A549 (cell line): ENCODE results near the gene ANKS1B. TPM values are rescaled to one million over a fixed set of nuclear protein-coding genes. Genes with fewer than 3 reads are reported as not detected.

Experiments
- ATAC-seq, 2 experiments: fragments of 200-7000 bp in 1 of 2; fragments of >200 bp in 1 of 2; cut with Nextera tagmentation in 1 of 2; cut with Tn5 transposase in 1 of 2; 3 replicates each; pipeline versions ENCODE4 v1.8.0 to v1.9.1; 2018 to 2020; ENCODE audit warnings: mild to moderate bottlenecking in 1 of 2, moderate library complexity in 1 of 2
- CTCF ChIA-PET: fragments of 300-600 bp; sonication (Branson Sonifier 250); formaldehyde crosslinking; extraction: SDS; loops from one replicate; lab custom pipeline; 2021; ENCODE audit warnings: antibody characterized with exemption, inconsistent platforms; lab: Yijun Ruan, JAX
- POLR2A ChIA-PET: fragments of 350-600 bp; formaldehyde crosslinking; extraction: SDS; loops from one replicate; lab custom pipeline; 2021; ENCODE audit warnings: antibody characterized with exemption, inconsistent platforms; lab: Yijun Ruan, JAX
- DNase-seq, 2 experiments: peaks; one replicate each; pipeline versions ENCODE4 v3.0.0 to v3.0.0-alpha.2; 2011 to 2016; ENCODE audit warnings: low read depth in 1 of 2, low spot score in 1 of 2
- FAIRE-seq: peaks from 2 replicates; lab custom pipeline; 2011; peaks lifted over from hg19 to GRCh38; lab: Jason Lieb, UNC
- H3K27ac ChIP-seq, 2 experiments: fragments of >200 bp; sonication (Bioruptor Twin); formaldehyde crosslinking; 3 replicates each; pipeline ENCODE4 v1.5.1; 2016 to 2017
- H3K4me1 ChIP-seq: fragments of >200 bp; sonication (Bioruptor Twin); formaldehyde crosslinking; 3 replicates; pipeline ENCODE4 v1.6.1; 2016
- H3K4me2 ChIP-seq: fragments of >200 bp; sonication (Bioruptor Twin); formaldehyde crosslinking; 3 replicates; pipeline ENCODE4 v1.6.1; 2016
- H3K4me3 ChIP-seq: fragments of >200 bp; sonication (Bioruptor Twin); formaldehyde crosslinking; 3 replicates; pipeline ENCODE4 v1.5.1; 2016
- H3K9me3 ChIP-seq: fragments of >200 bp; sonication (Bioruptor Twin); formaldehyde crosslinking; 3 replicates; pipeline ENCODE4 v1.6.1; 2016
- CEBPB ChIP-seq, 2 experiments: fragments of >200 bp in 1 of 2; sonication (Bioruptor Twin) in 1 of 2; formaldehyde crosslinking in 1 of 2; IDR thresholded peaks; 2 replicates each; pipeline ENCODE4 v1.6.1; 2012 to 2016
- CHD2 ChIP-seq: fragments of 150-350 bp; IDR thresholded peaks from 2 replicates; pipeline ENCODE4 v1.6.1; 2014; ENCODE audit warnings: low read length; ENCODE audit not compliant: partially characterized antibody
- CHD4 ChIP-seq: fragments of 200-600 bp; sonication (generic); IDR thresholded peaks from 2 replicates; pipeline ENCODE4 v1.6.1; 2016; ENCODE audit warnings: antibody characterized with exemption, mild to moderate bottlenecking, borderline replicate concordance
- EHMT2 ChIP-seq: fragments of 200-600 bp; sonication (generic); IDR thresholded peaks from 2 replicates; pipeline ENCODE4 v1.6.1; 2016; ENCODE audit warnings: antibody characterized with exemption, low read depth, mild to moderate bottlenecking, moderate library complexity
- EP300 ChIP-seq, 2 experiments: fragments of >200 bp; sonication (Bioruptor Twin); formaldehyde crosslinking; IDR thresholded peaks; 2 replicates in 1 of 2; 3 replicates in 1 of 2; pipeline ENCODE4 v1.6.1; 2016 to 2017
- ESRRA ChIP-seq: fragments of 150-350 bp; IDR thresholded peaks from 2 replicates; pipeline ENCODE4 v1.6.1; 2014; ENCODE audit warnings: mild to moderate bottlenecking, low read length, borderline replicate concordance
- FOSB ChIP-seq: fragments of 250-450 bp; sonication (Bioruptor Pico); IDR thresholded peaks from 2 replicates; pipeline ENCODE4 v1.5.0; 2020; ENCODE audit warnings: mild to moderate bottlenecking, moderate library complexity
- FOSL2 ChIP-seq, 2 experiments: fragments of 450-650 bp in 1 of 2; fragments of >200 bp in 1 of 2; sonication (Bioruptor Twin) in 1 of 2; formaldehyde crosslinking; IDR thresholded peaks; 2 replicates each; pipeline versions ENCODE4 v1.5.0 to v1.6.1; 2016 to 2020; ENCODE audit warnings: mild to moderate bottlenecking in 1 of 2, moderate library complexity in 1 of 2
- FOXS1 ChIP-seq: fragments of 250-450 bp; sonication (Bioruptor Pico); IDR thresholded peaks from 2 replicates; pipeline ENCODE4 v1.5.0; 2020; ENCODE audit warnings: mild to moderate bottlenecking, moderate library complexity
- GATA3 ChIP-seq: IDR thresholded peaks from 2 replicates; pipeline ENCODE4 v1.6.1; 2012; ENCODE audit warnings: borderline replicate concordance
- HDAC2 ChIP-seq: fragments of 200-600 bp; sonication (generic); IDR thresholded peaks from 2 replicates; pipeline ENCODE4 v1.6.1; 2016
- HOXB5 ChIP-seq: fragments of 250-450 bp; sonication (Bioruptor Pico); IDR thresholded peaks from 2 replicates; pipeline ENCODE4 v1.5.0; 2020; ENCODE audit warnings: mild to moderate bottlenecking, moderate library complexity
- JUN ChIP-seq, 2 experiments: fragments of >200 bp; sonication (Bioruptor Twin); formaldehyde crosslinking; IDR thresholded peaks; 2 replicates in 1 of 2; 3 replicates in 1 of 2; pipeline ENCODE4 v1.6.1; 2016 to 2017
- JUNB ChIP-seq: fragments of >200 bp; sonication (Bioruptor Twin); formaldehyde crosslinking; IDR thresholded peaks from 2 replicates; pipeline ENCODE4 v1.6.1; 2016
- MAFK ChIP-seq: fragments of 450-650 bp; IDR thresholded peaks from 2 replicates; pipeline ENCODE4 v1.6.1; 2014; ENCODE audit not compliant: partially characterized antibody
- NFE2L2 ChIP-seq: fragments of 150-350 bp; conservative IDR thresholded peaks from 2 replicates; pipeline ENCODE4 v1.6.1; 2014; ENCODE audit warnings: low read length
- RAD21 ChIP-seq, 2 experiments: fragments of >200 bp in 1 of 2; sonication (Bioruptor Twin) in 1 of 2; formaldehyde crosslinking in 1 of 2; IDR thresholded peaks in 1 of 2; conservative IDR thresholded peaks in 1 of 2; 2 replicates in 1 of 2; 3 replicates in 1 of 2; pipeline ENCODE4 v1.6.1; 2012 to 2018; ENCODE audit warnings: inconsistent platforms in 1 of 2
- RARB ChIP-seq: fragments of 250-450 bp; sonication (Bioruptor Pico); IDR thresholded peaks from 2 replicates; pipeline ENCODE4 v1.8.0; 2021; ENCODE audit warnings: mild to moderate bottlenecking, moderate library complexity
- SREBF2 ChIP-seq: fragments of 450-650 bp; IDR thresholded peaks from 2 replicates; pipeline ENCODE4 v1.6.1; 2014; ENCODE audit warnings: mild to moderate bottlenecking, moderate library complexity
- TFCP2L1 ChIP-seq: fragments of 250-450 bp; sonication (Bioruptor Pico); IDR thresholded peaks from 2 replicates; pipeline ENCODE4 v1.5.0; 2021; ENCODE audit warnings: mild to moderate bottlenecking
- TP53 ChIP-seq: fragments of 250-450 bp; sonication (Bioruptor Pico); IDR thresholded peaks from 2 replicates; pipeline ENCODE4 v1.5.0; 2021; ENCODE audit warnings: mild to moderate bottlenecking, moderate library complexity
- ZFP36 ChIP-seq: fragments of 450-650 bp; IDR thresholded peaks from 2 replicates; pipeline ENCODE4 v1.6.1; 2014; ENCODE audit warnings: borderline replicate concordance; ENCODE audit not compliant: partially characterized antibody
- ZSCAN20 ChIP-seq: fragments of 250-450 bp; sonication (Bioruptor Pico); IDR thresholded peaks from 2 replicates; pipeline ENCODE4 v1.8.0; 2022; ENCODE audit warnings: mild to moderate bottlenecking, moderate library complexity
- WGBS: methylation state at CpG from one replicate; pipeline ENCODE4 v1.1.6; 2017; ENCODE audit errors: missing lambda C conversion rate; 5-methylcytosine and 5-hydroxymethylcytosine counted together
- polyA plus RNA-seq, 4 experiments: library from polyadenylated mRNA; depleted of rRNA in 3 of 4; stranded (reverse); fragments of >200 nt; fragmentation: RNase III in 1 of 4; extraction: RNeasy Plus Mini Kit Qiagen cat#74134 plus additional on column Dnase treatment in 1 of 4; gene quantifications; 2 replicates in 3 of 4; 3 replicates in 1 of 4; pipeline ENCODE4 v1.2.3, GENCODE V29; 2011 to 2017
- TF ChIP-seq, protein P1 (sequence below): fragments of >200 bp; sonication (Bioruptor Twin); formaldehyde crosslinking; IDR thresholded peaks from 2 replicates; pipeline ENCODE4 v1.6.1; 2016
- TF ChIP-seq, protein P2 (sequence below): fragments of 250-450 bp; sonication (Bioruptor Pico); IDR thresholded peaks from 2 replicates; pipeline ENCODE4 v1.5.0; 2021; ENCODE audit warnings: mild to moderate bottlenecking, moderate library complexity, borderline replicate concordance
- TF ChIP-seq, protein P3 (sequence below): fragments of >200 bp; sonication (Bioruptor Twin); formaldehyde crosslinking; IDR thresholded peaks from 3 replicates; pipeline ENCODE4 v1.6.1; 2016
- TF ChIP-seq, protein P4 (sequence below): IDR thresholded peaks from 2 replicates; pipeline ENCODE4 v1.6.1; 2012

Gene ANKS1B
- polyA plus RNA-seq, 2 of the 4 experiments (the other 2 are of a cell fraction) = 1.5 to 2.2 TPM

DNA sequence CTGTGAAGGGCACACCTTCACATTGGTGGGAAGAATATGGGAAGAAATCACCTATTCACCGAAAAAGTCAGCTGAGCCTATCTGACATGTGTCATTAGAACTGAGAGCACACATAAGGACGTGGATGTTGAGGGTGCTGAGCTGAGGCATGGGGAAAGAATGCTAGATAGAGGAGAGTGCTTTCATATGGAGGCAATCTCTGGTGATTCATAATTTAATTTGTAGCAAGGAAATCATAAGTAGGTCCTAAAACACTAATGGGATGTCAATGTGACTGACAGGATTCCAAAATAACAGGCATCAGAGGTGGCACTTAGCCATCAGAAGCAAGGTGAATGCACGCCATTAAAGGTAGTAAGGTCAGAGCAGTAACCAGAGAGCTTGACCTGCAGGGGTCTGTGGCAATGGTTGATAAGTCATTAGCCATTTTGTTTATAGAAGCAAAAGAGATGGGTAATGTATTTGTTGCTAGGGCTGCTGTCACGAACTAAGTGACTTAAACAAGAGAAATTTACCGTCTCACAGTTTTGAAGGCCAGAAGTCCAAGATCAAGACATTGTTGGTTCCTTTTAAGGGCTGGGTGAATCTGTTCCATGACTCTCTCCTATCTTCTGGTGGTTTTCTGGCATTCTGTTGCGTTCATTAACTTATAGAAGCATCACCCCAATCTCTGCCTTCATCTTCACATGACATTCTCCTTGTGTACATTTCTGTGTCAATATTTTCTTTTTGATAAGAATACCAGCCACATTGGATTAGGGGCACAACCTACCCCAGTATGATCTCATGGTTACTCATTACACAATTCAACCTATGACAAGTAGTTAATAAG, 69.3 kb downstream of the ANKS1B start:
- FAIRE-seq = peak; percentile 91
- peak; percentile 22 to 81 for DNase-seq
- peak in 1 of 2 experiments; percentile 41; a peak in 1 of 5 replicates for TF ChIP-seq EP300 (IDR thresholded peaks at IDR 0.05)
- TF ChIP-seq JUN (IDR thresholded peaks at IDR 0.05) = peak; percentile 35 to 36; a peak in 1 of 5 replicates
- TF ChIP-seq FOXS1 (CRISPR knock-in tag) = peak; percentile 95; the same call in 1 of the 2 replicates
- no peak for TF ChIP-seq RARB
- TF ChIP-seq ZFP36 = peak; percentile 40
- TF ChIP-seq RAD21 (conservative IDR thresholded peaks at IDR 0.05 in 1 of 2, IDR thresholded peaks at IDR 0.05 in 1 of 2) = peak in 1 of 2 experiments; percentile 10; a peak in 2 of 5 replicates
- no peak for TF ChIP-seq MAFK
- no peak for TF ChIP-seq EHMT2
- peak; percentile 38; the same call in 1 of the 2 replicates for TF ChIP-seq FOSL2 (IDR thresholded peaks at IDR 0.05)
- peak; percentile 75 for TF ChIP-seq FOSL2 (CRISPR knock-in tag; IDR thresholded peaks at IDR 0.05)
- TF ChIP-seq CEBPB (IDR thresholded peaks at IDR 0.05) = peak in 1 of 2 experiments; percentile 83; a peak in 2 of 4 replicates
- TF ChIP-seq, protein P1, sequence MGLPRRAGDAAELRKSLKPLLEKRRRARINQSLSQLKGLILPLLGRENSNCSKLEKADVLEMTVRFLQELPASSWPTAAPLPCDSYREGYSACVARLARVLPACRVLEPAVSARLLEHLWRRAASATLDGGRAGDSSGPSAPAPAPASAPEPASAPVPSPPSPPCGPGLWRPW = 0 out of 2 replicates have a peak, but pooled peaks have one; percentile 18
- no peak for TF ChIP-seq CHD4
- TF ChIP-seq JUNB = peak; percentile 78; the same call in 1 of the 2 replicates
- TF ChIP-seq, protein P2, sequence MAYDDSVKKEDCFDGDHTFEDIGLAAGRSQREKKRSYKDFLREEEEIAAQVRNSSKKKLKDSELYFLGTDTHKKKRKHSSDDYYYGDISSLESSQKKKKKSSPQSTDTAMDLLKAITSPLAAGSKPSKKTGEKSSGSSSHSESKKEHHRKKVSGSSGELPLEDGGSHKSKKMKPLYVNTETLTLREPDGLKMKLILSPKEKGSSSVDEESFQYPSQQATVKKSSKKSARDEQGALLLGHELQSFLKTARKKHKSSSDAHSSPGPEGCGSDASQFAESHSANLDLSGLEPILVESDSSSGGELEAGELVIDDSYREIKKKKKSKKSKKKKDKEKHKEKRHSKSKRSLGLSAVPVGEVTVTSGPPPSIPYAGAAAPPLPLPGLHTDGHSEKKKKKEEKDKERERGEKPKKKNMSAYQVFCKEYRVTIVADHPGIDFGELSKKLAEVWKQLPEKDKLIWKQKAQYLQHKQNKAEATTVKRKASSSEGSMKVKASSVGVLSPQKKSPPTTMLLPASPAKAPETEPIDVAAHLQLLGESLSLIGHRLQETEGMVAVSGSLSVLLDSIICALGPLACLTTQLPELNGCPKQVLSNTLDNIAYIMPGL (CRISPR knock-in tag) = no peak
- TF ChIP-seq, protein P3, sequence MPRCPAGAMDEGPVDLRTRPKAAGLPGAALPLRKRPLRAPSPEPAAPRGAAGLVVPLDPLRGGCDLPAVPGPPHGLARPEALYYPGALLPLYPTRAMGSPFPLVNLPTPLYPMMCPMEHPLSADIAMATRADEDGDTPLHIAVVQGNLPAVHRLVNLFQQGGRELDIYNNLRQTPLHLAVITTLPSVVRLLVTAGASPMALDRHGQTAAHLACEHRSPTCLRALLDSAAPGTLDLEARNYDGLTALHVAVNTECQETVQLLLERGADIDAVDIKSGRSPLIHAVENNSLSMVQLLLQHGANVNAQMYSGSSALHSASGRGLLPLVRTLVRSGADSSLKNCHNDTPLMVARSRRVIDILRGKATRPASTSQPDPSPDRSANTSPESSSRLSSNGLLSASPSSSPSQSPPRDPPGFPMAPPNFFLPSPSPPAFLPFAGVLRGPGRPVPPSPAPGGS = peak; percentile 53; the same call in 1 of the 3 replicates
- TF ChIP-seq, protein P4, sequence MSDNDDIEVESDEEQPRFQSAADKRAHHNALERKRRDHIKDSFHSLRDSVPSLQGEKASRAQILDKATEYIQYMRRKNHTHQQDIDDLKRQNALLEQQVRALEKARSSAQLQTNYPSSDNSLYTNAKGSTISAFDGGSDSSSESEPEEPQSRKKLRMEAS = peak; percentile 63; the same call in 1 of the 2 replicates
- peak; percentile 96 for TF ChIP-seq GATA3
- no peak for TF ChIP-seq SREBF2
- peak; percentile 8; the same call in 1 of the 2 replicates for TF ChIP-seq FOSB
- no peak for TF ChIP-seq CHD2
- ChIA-PET POLR2A (no interaction called here), CTCF (interaction anchor here (0.9 to 2.3 kb wide), 4 partner anchors 29 to 872 kb away, joined by 3 to 6 read pairs (median 4); no protein-coding TSS in a partner anchor)
- Histone ChIP-seq H3K4me3 (no peak overlapping the region), H3K4me2 (peak overlapping the region; percentile 73), H3K9me3 (no peaks in the 10 kb centered on the region), H3K4me1 (peaks cover 57% of the 10 kb centered on the region), H3K27ac (peak overlapping the region; percentile 41 to 58)
- peak; percentile 77 to 78 for ATAC-seq
- 9% methylated on average over 6 of the region's 6 CpGs for WGBS

DNA sequence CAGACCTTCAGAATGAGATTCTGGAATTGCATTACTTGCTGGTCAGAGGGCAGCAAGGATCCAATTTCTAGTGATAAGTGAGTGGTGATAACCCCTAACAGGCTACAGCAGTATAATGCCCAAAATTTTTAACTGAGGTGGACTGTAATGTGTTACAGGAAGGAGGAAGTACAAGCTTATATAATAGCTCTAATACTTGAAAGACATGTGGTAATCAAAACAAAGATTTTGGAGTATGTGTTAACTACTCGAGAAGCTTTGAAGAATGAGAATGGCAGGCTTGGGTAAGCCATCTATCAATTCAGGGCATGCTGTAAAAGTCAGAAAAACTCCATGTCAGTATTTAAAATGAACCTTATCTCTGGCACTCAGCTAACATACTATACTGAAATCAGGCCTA, 70.5 kb downstream of the ANKS1B start:
- FAIRE-seq (no peak), DNase-seq (no peak), ATAC-seq (no peak)
- 62% methylated on average over 1 of the region's 1 CpG for WGBS
- no peak overlapping the region for H3K4me3 ChIP-seq
- POLR2A ChIA-PET = no interaction called here
- TF ChIP-seq CEBPB (IDR thresholded peaks at IDR 0.05) (no peak), TFCP2L1 (CRISPR knock-in tag) (no peak), NFE2L2 (no peak), HOXB5 (no peak), FOSL2 (IDR thresholded peaks at IDR 0.05) (no peak), FOSL2 (CRISPR knock-in tag; IDR thresholded peaks at IDR 0.05) (no peak), ZSCAN20 (CRISPR knock-in tag) (no peak), TP53 (CRISPR knock-in tag) (no peak), HDAC2 (no peak), FOSB (no peak), MAFK (no peak), EP300 (IDR thresholded peaks at IDR 0.05) (no peak), ESRRA (no peak)
- H3K9me3 ChIP-seq = no peaks in the 10 kb centered on the region
- H3K27ac ChIP-seq = peak overlapping the region; percentile 6 to 58; a peak in 3 of 6 replicates
- H3K4me1 ChIP-seq = peaks cover 59% of the 10 kb centered on the region
- CTCF ChIA-PET = interaction anchor here (1.4 kb wide), 1 partner anchor 54 kb away, joined by 3 read pairs; no protein-coding TSS in a partner anchor
- peak overlapping the region; percentile 73; the same call in 1 of the 3 replicates for H3K4me2 ChIP-seq
